Ishikawa (cell line): Measurements from ENCODE around the gene GABRB1.

ENCODE experiments used
- CEBPB ChIP-seq: IDR thresholded peaks from 2 replicates; pipeline ENCODE4 v1.6.1; 2012
- CREB1 ChIP-seq: IDR thresholded peaks from 2 replicates; pipeline ENCODE4 v1.6.1; 2012; ENCODE audit warnings: low read depth
- EGR1 ChIP-seq: IDR thresholded peaks from 2 replicates; pipeline ENCODE4 v1.6.1; 2012
- EP300 ChIP-seq: IDR thresholded peaks from 2 replicates; pipeline ENCODE4 v1.6.1; 2012; ENCODE audit warnings: borderline replicate concordance
- FOXM1 ChIP-seq: IDR thresholded peaks from 2 replicates; pipeline ENCODE4 v1.6.1; 2012; ENCODE audit warnings: low read depth, borderline replicate concordance
- NFIC ChIP-seq: IDR thresholded peaks from 2 replicates; pipeline ENCODE4 v1.6.1; 2012
- RAD21 ChIP-seq: IDR thresholded peaks from 2 replicates; pipeline ENCODE4 v1.6.1; 2012; ENCODE audit warnings: low read depth
- TAF1 ChIP-seq: IDR thresholded peaks from 2 replicates; pipeline ENCODE4 v1.6.1; 2012; ENCODE audit warnings: low read depth, mild to moderate bottlenecking
- TCF12 ChIP-seq: IDR thresholded peaks from 2 replicates; pipeline ENCODE4 v1.6.1; 2012; ENCODE audit warnings: low read depth
- TEAD4 ChIP-seq: IDR thresholded peaks from 2 replicates; pipeline ENCODE4 v1.6.1; 2012
- USF1 ChIP-seq: IDR thresholded peaks from 2 replicates; pipeline ENCODE4 v1.6.1; 2012
- YY1 ChIP-seq: IDR thresholded peaks from 2 replicates; pipeline ENCODE4 v1.6.1; 2012; ENCODE audit warnings: low read depth
- ZBTB7A ChIP-seq: IDR thresholded peaks from 2 replicates; pipeline ENCODE4 v1.6.1; 2012; ENCODE audit warnings: low read depth
- TF ChIP-seq, protein P1 (sequence below): IDR thresholded peaks from 2 replicates; pipeline ENCODE4 v1.6.1; 2012; ENCODE audit warnings: low read depth, mild to moderate bottlenecking
- TF ChIP-seq, protein P2 (sequence below): IDR thresholded peaks from 2 replicates; pipeline ENCODE4 v1.6.1; 2012

Gene GABRB1

DNA sequence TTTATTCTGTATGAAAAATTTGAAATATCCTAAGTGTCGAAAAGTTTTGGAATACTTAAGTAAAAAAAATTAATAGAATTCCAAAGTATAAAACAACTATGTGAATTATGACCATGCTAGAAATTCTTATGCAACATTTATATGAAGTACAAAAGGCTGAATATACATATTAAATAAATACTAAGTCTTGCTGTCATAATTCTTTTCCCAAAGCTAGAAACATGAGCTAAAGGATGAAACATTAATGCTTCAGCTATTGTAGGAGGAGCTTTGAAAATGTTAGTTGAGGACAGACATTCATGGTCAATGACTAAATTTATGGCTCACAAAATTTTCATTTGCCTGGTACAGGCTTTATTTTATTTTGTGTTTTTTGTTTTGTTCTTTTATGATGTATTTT lies 207.3 kb downstream of the GABRB1 start:
- no peak for TF ChIP-seq TCF12
- TF ChIP-seq USF1: no peak
- no peak for TF ChIP-seq YY1
- no peak for TF ChIP-seq EGR1
- TF ChIP-seq, protein P1, sequence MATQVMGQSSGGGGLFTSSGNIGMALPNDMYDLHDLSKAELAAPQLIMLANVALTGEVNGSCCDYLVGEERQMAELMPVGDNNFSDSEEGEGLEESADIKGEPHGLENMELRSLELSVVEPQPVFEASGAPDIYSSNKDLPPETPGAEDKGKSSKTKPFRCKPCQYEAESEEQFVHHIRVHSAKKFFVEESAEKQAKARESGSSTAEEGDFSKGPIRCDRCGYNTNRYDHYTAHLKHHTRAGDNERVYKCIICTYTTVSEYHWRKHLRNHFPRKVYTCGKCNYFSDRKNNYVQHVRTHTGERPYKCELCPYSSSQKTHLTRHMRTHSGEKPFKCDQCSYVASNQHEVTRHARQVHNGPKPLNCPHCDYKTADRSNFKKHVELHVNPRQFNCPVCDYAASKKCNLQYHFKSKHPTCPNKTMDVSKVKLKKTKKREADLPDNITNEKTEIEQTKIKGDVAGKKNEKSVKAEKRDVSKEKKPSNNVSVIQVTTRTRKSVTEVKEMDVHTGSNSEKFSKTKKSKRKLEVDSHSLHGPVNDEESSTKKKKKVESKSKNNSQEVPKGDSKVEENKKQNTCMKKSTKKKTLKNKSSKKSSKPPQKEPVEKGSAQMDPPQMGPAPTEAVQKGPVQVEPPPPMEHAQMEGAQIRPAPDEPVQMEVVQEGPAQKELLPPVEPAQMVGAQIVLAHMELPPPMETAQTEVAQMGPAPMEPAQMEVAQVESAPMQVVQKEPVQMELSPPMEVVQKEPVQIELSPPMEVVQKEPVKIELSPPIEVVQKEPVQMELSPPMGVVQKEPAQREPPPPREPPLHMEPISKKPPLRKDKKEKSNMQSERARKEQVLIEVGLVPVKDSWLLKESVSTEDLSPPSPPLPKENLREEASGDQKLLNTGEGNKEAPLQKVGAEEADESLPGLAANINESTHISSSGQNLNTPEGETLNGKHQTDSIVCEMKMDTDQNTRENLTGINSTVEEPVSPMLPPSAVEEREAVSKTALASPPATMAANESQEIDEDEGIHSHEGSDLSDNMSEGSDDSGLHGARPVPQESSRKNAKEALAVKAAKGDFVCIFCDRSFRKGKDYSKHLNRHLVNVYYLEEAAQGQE: no peak
- no peak for TF ChIP-seq RAD21
- TF ChIP-seq TEAD4: no peak
- no peak for TF ChIP-seq TAF1
- no peak for TF ChIP-seq CREB1
- no peak for TF ChIP-seq ZBTB7A
- TF ChIP-seq CEBPB: no peak
- TF ChIP-seq FOXM1: no peak
- TF ChIP-seq NFIC: no peak

- no peak for TF ChIP-seq TCF12
- TF ChIP-seq, protein P1: no peak
- TF ChIP-seq CEBPB: no peak
- TF ChIP-seq TEAD4: no peak
- TF ChIP-seq TAF1: no peak
- TF ChIP-seq EP300: no peak
- TF ChIP-seq FOXM1: no peak
- no peak for TF ChIP-seq USF1
- TF ChIP-seq ZBTB7A: no peak
- no peak for TF ChIP-seq NFIC
- no peak for TF ChIP-seq YY1
- TF ChIP-seq EGR1: no peak
- TF ChIP-seq, protein P2, sequence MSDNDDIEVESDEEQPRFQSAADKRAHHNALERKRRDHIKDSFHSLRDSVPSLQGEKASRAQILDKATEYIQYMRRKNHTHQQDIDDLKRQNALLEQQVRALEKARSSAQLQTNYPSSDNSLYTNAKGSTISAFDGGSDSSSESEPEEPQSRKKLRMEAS: no peak
- TF ChIP-seq CREB1: no peak
Measured at GRCh38 chr4:47239649-47240048, 208.3 kb downstream of the GABRB1 start.

GRCh38 chr4:47251348-47252135 lies 220.2 kb downstream of the GABRB1 start:
- no peak for TF ChIP-seq EGR1
- TF ChIP-seq NFIC: no peak
- TF ChIP-seq TEAD4: no peak
- TF ChIP-seq FOXM1: no peak
- no peak for TF ChIP-seq USF1
- no peak for TF ChIP-seq TAF1
- TF ChIP-seq CEBPB: no peak
- TF ChIP-seq EP300: no peak
- TF ChIP-seq TCF12: no peak
- TF ChIP-seq, protein P1: no peak
- no peak for TF ChIP-seq ZBTB7A

- TF ChIP-seq RAD21 (no peak), TEAD4 (no peak), NFIC (no peak), EGR1 (no peak), TAF1 (no peak), EP300 (no peak)
- TF ChIP-seq, protein P1: no peak
- TF ChIP-seq, protein P2: no peak
Measured at GRCh38 chr4:47263721-47264120, 232.4 kb downstream of the GABRB1 start.
